Endothelial cell of umbilical vein (primary cell): Measurements from ENCODE around the gene EIF2AK3. TPM values are rescaled to one million over a fixed set of nuclear protein-coding genes. Genes with fewer than 3 reads are reported as not detected.

Experiments
- BruUV-seq: library from RNA; stranded (reverse); fragments of 400-500 nt; replicated peaks from 2 replicates; lab custom pipeline; 2021; lab: Mats Ljungman, UMichigan
- CTCF ChIA-PET: fragments of 300-600, 350-600 bp; sonication (Branson Sonifier 250); formaldehyde crosslinking; loops from one replicate; lab custom pipeline; 2021; ENCODE audit warnings: antibody characterized with exemption, inconsistent platforms; lab: Charles Lee
- POLR2A ChIA-PET: fragments of 300-600, 350-600 bp; sonication (Branson Sonifier 250); formaldehyde crosslinking; loops from one replicate; lab custom pipeline; 2021; ENCODE audit warnings: antibody characterized with exemption, inconsistent platforms; lab: Charles Lee
- DNase-seq: peaks from one replicate; pipeline ENCODE4 v3.0.0-alpha.2; 2011; ENCODE audit warnings: low read depth, low spot score
- FAIRE-seq: peaks from 2 replicates; lab custom pipeline; 2011; peaks lifted over from hg19 to GRCh38; lab: Jason Lieb, UNC
- H2AFZ ChIP-seq: 2 replicates; pipeline ENCODE4 v1.6.0; 2012; ENCODE audit warnings: low read depth, low read length, control low read depth, inconsistent platforms
- H3K27ac ChIP-seq: 2 replicates; pipeline ENCODE4 v1.5.1; 2011; ENCODE audit warnings: low read depth, mild to moderate bottlenecking, control low read depth, low read length, moderate library complexity; ENCODE audit not compliant: insufficient read depth
- H3K27me3 ChIP-seq, 2 experiments: 2 replicates each; pipeline versions ENCODE4 v1.6.0 to v1.6.1; 2011; ENCODE audit warnings: low read length in 2 of 2, mixed read lengths in 1 of 2; ENCODE audit not compliant: control insufficient read depth in 2 of 2, insufficient read depth in 2 of 2
- H3K36me3 ChIP-seq, 2 experiments: 2 replicates in 1 of 2; 3 replicates in 1 of 2; pipeline ENCODE4 v1.5.1; 2011; ENCODE audit warnings: low read length in 2 of 2, mild to moderate bottlenecking in 1 of 2, moderate library complexity in 1 of 2; ENCODE audit not compliant: control insufficient read depth in 2 of 2, insufficient read depth in 2 of 2; ENCODE audit errors: extremely low read depth in 1 of 2
- H3K4me1 ChIP-seq: 3 replicates; pipeline ENCODE4 v1.5.1; 2011; ENCODE audit warnings: mild to moderate bottlenecking, low read length; ENCODE audit not compliant: control insufficient read depth, insufficient read depth; ENCODE audit errors: extremely low read depth
- H3K4me2 ChIP-seq: 2 replicates; pipeline ENCODE4 v1.6.1; 2011; ENCODE audit warnings: low read length, control low read depth, mixed read lengths; ENCODE audit not compliant: insufficient read depth
- H3K4me3 ChIP-seq, 3 experiments: fragments of 200-600 bp in 1 of 3; sonication (generic), shearing (Covaris generic) in 1 of 3; replicated peaks in 1 of 3; 2 replicates each; pipeline ENCODE4 v1.5.1; 2011 to 2016; ENCODE audit warnings: control low read depth in 3 of 3, low read length in 3 of 3, mild to moderate bottlenecking in 2 of 3, inconsistent platforms in 1 of 3, low read depth in 1 of 3, moderate library complexity in 1 of 3; ENCODE audit not compliant: insufficient read depth in 1 of 3
- H3K79me2 ChIP-seq: 2 replicates; pipeline ENCODE4 v1.6.0; 2012; ENCODE audit warnings: low read length, inconsistent platforms; ENCODE audit not compliant: control insufficient read depth, insufficient read depth
- H3K9ac ChIP-seq: replicated peaks from 2 replicates; pipeline ENCODE3; 2011; ENCODE audit warnings: low read length, control low read depth; ENCODE audit not compliant: insufficient read depth; ENCODE audit errors: extremely low read depth
- H3K9me1 ChIP-seq: replicated peaks from 3 replicates; pipeline ENCODE4 v1.6.0; 2011; ENCODE audit warnings: mild to moderate bottlenecking, low read length; ENCODE audit not compliant: control insufficient read depth, insufficient read depth; ENCODE audit errors: extremely low read depth
- H3K9me3 ChIP-seq: replicated peaks from 2 replicates; pipeline ENCODE4 v1.5.1; 2012; ENCODE audit warnings: low read length, inconsistent platforms; ENCODE audit not compliant: control insufficient read depth, insufficient read depth
- H4K20me1 ChIP-seq: replicated peaks from 2 replicates; pipeline ENCODE3; 2011; ENCODE audit warnings: mild to moderate bottlenecking, low read length; ENCODE audit not compliant: control insufficient read depth, insufficient read depth; ENCODE audit errors: extremely low read depth
- MYC ChIP-seq: IDR thresholded peaks from one replicate; pipeline ENCODE4 v1.6.1; 2011; ENCODE audit warnings: mild to moderate bottlenecking, low read depth, low read length
- dilution Hi-C: fragments of 300-500 bp; cut with MboI; formaldehyde crosslinking; loops from one replicate; pipeline ENCODE4 v1.15.0; 2019; ENCODE audit warnings: low sequenced_read_pairs; ENCODE audit not compliant: extremely low pct_ligation_motif_present
- intact Hi-C: fragments of 100-400 bp; cut with micrococcal nuclease; formaldehyde crosslinking; loops from one replicate; pipeline ENCODE4 v1.10.0; 2022
- polyA plus RNA-seq, 4 experiments: library from polyadenylated mRNA; depleted of rRNA in 3 of 4; stranded (reverse) in 3 of 4; unstranded in 1 of 4; fragments of >200 nt; gene quantifications; 2 replicates each; pipeline versions ENCODE4 v1.2.1 to v1.2.3, GENCODE V29; 2011 to 2012; ENCODE audit warnings: missing spikeins in 1 of 4
- total RNA-seq: library from RNA; stranded (reverse); gene quantifications from 2 replicates; pipeline ENCODE4 v1.2.3, GENCODE V29; 2021
- TF ChIP-seq, protein P1 (sequence below), 2 donors: IDR thresholded peaks; 1 replicate in 1 of 2; 2 replicates in 1 of 2; pipeline ENCODE4 v1.5.1; 2011; ENCODE audit warnings: low read length in 2 of 2, mild to moderate bottlenecking in 2 of 2, moderate library complexity in 2 of 2, control low read depth in 1 of 2, inconsistent platforms in 1 of 2, low read depth in 1 of 2; ENCODE audit not compliant: insufficient read depth in 1 of 2; ENCODE audit errors: extremely low read depth in 1 of 2

EIF2AK3 gene
- total and polyA plus RNA-seq, 2 donors (not counting 3 experiments of a cell fraction or from before 2014, with no cell fraction given): 5.3 to 17.3 TPM

DNA sequence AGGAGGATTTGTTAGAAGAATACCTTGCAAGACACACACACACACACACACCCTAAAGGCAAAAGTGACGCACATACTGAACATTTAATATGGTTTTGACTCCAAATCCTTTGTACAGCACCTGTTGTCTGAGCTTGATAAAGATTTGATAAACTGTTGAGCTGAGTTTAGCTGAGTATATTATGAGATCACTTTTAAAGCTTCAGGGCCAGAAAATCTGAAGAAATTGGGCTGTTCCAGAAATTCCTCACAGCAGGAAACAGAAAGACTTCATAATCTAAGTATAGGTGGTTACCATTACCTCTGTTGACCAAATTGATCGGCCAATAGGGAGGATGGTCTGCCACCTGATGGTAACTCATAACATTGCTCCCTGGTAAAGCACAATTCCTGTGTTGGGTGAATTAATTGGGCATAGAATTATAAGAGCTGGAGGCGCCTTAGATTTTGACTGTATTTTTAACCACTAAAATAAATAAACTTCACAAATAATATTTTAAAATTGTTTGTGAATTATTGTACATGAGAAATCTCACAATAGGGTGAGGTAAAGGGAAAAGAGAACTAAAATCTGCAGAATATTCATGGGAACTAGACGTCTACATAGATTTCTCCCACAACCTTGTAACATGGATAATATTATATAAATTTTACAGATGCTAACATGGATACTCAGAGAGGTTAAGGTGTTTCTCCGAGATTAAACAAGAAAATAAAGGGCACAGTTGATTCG lies 42.4 kb upstream of the EIF2AK3 start:
- DNase-seq: peak; percentile 55

More for the DNA sequence above, 42.4 kb upstream of the EIF2AK3 start:
- Histone ChIP-seq H3K9me1 (no peaks in the 10 kb centered on the region), H3K4me1 (no peaks in the 10 kb centered on the region), H3K9ac (no peak overlapping the region), H3K4me3 (no peak overlapping the region), H3K27me3 (peaks cover 5 to 9% of the 10 kb centered on the region in 2 experiments), H3K79me2 (no peaks in the 10 kb centered on the region), H4K20me1 (no peaks in the 10 kb centered on the region), H3K4me2 (no peak overlapping the region), H3K9me3 (no peaks in the 10 kb centered on the region), H3K27ac (no peak overlapping the region), H3K36me3 (no peaks in the 10 kb centered on the region), H2AFZ (no peak overlapping the region)
- POLR2A ChIA-PET: interaction anchor here (0.6 kb wide), 1 partner anchor 41 kb away, joined by 4 read pairs; no protein-coding TSS in a partner anchor
- FAIRE-seq: peak; percentile 85
- dilution Hi-C loops (loop anchor here (25.0 kb wide), 1 partner anchor 107 kb away; no protein-coding TSS in a partner anchor), intact Hi-C loops (loop anchor here (1.0 to 5.0 kb wide), 4 partner anchors 43 to 478 kb away; partner anchors contain the start of gene EIF2AK3)
- BruUV-seq: no TSS peak
- TF ChIP-seq, protein P1, sequence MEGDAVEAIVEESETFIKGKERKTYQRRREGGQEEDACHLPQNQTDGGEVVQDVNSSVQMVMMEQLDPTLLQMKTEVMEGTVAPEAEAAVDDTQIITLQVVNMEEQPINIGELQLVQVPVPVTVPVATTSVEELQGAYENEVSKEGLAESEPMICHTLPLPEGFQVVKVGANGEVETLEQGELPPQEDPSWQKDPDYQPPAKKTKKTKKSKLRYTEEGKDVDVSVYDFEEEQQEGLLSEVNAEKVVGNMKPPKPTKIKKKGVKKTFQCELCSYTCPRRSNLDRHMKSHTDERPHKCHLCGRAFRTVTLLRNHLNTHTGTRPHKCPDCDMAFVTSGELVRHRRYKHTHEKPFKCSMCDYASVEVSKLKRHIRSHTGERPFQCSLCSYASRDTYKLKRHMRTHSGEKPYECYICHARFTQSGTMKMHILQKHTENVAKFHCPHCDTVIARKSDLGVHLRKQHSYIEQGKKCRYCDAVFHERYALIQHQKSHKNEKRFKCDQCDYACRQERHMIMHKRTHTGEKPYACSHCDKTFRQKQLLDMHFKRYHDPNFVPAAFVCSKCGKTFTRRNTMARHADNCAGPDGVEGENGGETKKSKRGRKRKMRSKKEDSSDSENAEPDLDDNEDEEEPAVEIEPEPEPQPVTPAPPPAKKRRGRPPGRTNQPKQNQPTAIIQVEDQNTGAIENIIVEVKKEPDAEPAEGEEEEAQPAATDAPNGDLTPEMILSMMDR (IDR thresholded peaks at IDR 0.05; ENCODE audit: extremely low read depth in 1 of 2, insufficient read depth in 1 of 2, low read depth in 1 of 2, low read length in 2 of 2): peak; percentile 40 to 47
- no peak for TF ChIP-seq MYC
- CTCF ChIA-PET: interaction anchor here (0.5 to 12.4 kb wide), 33 partner anchors 8 to 609 kb away, joined by 3 to 378 read pairs (median 4); no protein-coding TSS in a partner anchor
